Measurements from ENCODE around the gene ATP10D.

ATP10D gene

DNA sequence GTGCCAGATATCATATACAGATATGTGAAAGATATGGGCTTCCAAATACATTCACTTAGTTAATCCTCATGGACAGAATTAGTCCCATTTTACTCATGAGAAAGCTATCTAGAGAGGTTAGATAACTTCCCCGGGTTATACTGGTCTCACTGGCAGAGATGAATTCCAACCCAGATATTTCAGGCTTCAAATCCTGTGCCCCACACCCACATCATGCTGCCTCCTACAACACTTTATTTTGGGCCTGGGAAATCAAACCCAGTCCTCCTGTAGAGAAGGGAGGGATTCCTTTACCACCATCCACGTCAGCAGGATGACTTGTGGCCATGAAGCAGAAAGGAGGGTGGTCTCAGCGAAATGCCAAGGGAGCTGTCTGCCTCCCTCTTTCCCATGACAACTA is 113.8 kb downstream of the ATP10D start:
- peak; percentile 17 for DNase-seq

DNA sequence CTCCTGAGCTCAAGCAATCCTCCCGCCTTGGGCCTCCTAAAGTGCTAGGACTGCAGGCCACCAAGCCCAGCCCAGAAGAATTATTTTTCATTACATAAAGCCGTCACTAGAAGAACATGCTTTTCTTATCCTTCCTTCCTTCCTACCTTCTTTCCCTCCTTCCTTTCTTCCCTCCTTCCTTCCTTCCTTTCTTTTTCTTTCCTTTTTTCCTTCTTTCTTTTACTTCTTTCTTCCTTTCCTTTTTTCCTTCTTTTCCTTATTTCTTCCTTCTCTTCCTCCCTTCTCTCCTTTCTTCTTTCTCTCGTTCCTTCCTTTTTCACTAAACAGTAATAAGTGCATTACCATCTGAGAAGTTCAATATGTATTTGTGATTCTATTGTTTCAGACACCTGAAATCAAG is 121.4 kb downstream of the ATP10D start:
- no peak for DNase-seq

DNA sequence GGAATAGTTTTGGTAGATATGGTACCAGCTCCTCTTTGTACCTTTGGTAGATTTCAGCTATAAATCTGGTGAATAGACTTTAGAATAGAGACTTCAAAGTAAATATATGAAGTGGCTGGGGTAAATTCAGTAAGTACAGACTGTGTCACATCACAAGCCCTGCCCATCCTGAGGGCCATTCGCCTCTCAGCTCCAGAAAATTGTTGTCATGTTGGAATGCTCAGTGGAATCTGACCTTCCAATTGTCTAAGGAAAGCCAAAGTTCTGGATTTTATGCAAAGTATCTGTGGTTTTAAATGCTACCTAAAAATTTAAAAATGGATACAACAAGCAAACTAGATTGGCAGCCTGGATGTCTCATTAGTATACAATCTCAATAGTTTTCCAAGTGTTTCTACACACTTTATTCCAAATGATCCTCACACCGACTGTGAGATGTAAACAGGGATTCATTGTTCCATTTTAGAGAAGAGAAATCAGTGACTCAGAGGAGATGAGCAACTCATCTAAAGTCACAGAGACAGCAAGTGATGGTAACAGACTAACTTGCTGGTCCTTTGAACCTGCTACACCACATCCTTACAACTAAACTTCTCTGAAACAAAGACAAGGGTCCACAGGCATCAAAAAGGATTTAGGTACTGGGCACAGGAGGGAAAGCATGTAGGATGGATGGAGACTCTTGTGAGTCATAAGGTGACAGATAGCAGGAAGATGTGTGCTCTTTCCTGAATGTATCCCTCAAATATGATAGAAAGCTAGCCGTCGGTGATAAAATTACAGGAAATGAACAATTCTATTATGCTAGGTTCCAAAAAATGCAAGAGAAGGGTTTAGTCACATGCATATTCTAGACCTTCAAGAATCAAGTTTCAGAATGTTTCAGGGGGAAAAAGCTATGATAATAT is 127.3 kb downstream of the ATP10D start:
- DNase-seq: peak; percentile 5

DNA sequence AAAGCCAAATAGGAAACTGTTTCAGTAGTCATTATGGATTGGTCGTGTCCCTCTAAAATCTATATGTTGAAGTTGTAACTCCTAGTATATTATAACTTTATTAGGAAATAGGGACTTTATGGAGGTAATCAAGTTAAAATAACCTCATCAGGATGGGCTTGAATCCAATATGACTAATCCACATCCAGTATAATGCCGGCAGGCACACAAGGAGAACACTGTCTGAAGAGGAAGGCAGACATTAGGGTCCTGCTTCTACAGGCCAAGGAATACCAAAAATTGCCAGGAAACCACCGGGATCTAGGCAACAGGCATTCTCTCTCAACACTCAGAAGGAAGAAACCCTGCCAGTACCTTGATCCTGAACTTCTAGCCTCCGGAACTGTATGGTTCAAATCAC is 130.3 kb downstream of the ATP10D start:
- peak; percentile 10 for DNase-seq

DNA sequence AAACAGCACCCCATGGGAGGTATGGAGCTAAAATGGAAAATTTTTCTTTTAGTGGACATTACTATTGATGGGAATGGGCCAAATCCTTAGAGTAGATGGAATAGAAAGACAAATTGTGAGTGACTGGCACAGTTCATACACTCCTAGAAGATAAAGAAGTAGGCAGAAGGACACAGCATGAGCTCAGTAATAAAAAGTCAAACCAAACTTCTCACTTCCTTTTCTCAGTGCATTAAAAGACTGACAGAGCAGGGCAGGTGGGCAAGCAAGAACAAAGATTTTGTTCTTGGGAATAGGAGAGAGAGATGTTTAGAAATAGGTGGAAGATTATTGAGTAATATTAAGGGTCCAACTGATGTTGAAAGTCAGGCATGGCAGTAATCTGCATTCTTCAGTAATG is 132.5 kb downstream of the ATP10D start:
- no peak for DNase-seq

DNA sequence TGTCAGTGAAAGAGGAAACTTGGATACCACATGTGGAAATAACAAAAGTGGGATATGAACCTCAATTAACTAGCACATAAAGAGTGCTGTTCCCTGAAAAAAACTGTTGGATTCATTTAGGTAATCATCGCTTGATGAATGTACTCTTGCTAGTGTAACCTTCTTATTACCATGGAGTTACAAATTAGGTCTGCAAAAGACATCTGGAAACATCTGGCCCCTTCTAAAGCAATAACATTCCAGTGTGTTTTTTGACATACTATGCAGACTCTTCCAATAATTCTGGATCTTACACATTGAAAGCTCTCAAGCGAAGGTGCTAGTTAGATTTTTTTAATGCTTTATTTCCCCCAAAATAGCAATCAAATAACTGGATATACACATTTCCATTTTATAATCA is 134.6 kb downstream of the ATP10D start:
- no peak for DNase-seq

DNA sequence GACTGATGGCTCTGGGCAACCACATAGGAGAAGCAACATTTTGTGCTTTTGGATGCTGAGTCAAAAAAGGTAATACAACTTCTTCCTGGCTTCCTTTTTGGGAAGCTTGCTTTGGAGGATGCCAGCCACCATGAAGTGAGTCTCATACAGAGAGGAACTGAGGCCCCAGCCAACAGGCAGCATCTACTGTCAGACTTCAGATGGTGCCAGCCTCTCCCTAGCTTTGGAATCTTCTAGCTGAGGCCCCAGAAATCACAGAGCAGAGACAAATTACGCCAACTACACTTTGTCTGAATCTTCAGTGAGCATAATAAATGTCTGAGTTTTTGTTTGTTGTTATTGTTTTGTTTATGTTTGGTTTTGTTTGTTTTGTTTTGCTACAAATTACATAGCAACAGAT is 136.1 kb downstream of the ATP10D start:
- DNase-seq: no peak

DNA sequence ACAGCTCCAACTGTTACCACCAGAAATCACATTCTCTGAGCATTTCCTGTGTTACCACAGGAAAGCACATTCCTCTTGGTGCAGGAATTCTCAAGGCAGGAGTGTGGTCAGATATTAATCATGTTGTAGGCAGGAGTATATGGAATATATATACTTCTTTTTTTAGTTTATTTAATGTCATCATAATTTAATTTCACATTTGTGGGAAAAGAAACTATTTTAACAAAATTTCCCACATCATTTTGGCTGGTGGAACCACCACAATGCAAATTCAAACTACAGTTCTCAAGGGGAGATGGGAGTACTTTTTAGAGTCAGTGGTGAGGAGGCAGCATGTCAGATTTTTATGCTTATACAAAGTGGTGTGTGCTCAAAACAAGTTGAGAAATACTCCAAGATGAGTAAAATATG is 139.0 kb downstream of the ATP10D start:
- DNase-seq: peak; percentile 75

DNA sequence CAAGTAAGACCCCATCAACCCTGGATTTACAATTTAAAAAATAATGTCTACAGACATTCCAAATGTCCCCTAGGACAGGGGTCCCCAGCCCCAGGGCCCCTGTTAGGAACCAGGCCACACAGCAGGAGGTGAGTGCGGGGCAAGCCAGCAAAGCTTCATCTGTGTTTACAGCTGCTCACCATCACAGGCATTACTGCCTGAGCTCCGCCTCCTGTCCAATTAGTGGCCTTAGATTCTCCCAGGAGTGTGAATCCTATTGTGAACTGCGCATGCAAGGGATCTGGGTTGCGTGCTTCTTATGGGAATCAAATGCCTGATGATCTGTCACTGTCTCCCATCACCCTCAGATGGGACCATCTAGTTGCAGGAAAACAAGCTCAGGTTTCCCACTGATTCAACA is 146.1 kb downstream of the ATP10D start:
- no peak for DNase-seq

DNA sequence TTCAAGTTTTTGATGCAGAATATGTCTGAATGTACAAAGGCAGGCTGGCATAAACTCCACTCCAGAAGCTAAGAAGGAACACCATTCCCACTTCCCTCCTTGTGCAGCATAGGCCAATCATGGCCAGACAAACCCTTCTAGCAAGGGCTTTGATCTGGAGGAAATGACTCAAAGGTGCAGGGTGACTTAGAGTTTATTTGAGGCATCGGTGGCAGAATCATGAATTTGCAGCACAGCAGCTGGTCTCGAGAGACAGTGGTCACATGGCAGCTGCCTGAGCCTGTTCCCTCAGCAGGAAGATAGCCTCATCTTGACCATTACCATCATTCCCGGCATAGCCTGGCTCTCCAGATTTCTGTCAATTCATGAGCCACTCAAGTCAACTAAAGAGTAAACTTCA is 154.5 kb downstream of the ATP10D start:
- DNase-seq: no peak

DNA sequence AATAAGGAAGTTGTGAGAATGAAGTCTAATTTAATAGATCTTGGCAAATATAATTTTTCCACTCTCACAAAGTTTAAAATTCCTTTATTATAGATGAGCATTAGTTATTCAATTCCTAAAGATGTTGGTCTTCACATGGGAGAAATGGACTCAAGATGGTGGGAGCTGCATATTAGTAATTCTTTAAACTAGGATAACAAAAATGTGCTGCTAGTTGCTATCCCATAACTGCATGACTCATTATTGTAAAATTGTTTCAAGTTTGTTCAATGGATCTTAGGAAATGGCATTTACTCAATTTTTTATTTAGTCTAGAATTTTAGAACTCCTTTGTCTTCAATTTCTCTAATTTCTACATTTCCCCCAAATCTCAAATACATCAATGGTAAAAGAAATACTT is 155.8 kb downstream of the ATP10D start:
- DNase-seq: no peak

DNA sequence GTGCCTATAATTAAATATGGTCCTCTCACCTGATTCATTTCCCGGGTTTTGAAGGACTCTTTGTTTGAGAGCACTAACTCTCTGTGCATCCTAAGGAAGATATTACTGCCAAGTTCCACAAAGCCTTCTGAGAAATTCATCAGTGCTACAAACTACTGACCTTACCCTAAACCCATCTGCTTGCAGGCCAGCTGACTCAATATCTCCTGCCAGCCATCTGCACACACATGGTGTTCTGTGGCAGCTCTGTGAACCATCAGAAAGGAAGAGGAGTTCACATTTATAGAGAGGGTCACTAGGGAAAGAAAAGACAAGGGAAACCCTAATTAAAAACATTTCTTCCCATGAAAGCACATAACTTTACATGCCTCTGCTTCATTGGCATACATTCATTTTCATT is 156.7 kb downstream of the ATP10D start:
- DNase-seq: no peak

DNA sequence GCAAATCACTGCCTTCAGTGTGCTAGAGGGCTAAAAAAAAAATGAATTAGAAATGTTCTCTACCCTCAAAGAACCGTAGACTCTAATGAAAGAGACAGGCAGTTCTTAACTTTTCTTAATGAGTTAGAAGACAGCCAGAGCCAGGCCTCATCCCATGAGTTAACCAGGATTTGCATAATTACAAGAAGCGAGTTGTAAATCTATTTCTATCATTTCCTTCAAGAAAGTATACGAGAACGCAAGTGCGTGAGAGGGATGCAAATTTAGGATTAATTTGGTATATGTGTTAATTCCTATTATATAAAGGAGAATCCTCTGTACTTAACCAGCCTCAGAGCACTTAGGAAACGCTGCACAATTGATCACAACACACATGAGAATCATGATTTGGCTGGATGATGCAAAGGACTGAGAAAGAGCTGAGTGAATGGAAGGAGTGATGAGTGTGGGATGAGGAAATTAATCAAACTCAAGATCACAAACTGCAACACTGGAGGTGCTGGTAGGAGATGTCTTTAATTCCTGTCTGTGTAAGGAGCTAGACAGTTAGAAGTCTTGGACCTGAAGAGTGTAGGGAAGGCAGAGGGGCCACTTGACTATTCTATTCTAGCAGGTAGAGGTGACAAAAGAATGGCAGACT is 157.2 kb downstream of the ATP10D start:
- DNase-seq: no peak
